ENCODE measurements around the gene SIMC1. TPM values are rescaled to one million over a fixed set of nuclear protein-coding genes. Genes with fewer than 3 reads are reported as not detected.
"Not testable (repeated sequence)": the region's sequence is repeated elsewhere in the genome, so short reads cannot be mapped to it uniquely, and the experiment has no call there.

Gene SIMC1
- polyA plus RNA-seq, 1 donor, result 14.9 TPM

GRCh38 chr5:176216393-176216916 lies 21.8 kb upstream of the SIMC1 start:
- DNase-seq, result not testable (repeated sequence)

DNA sequence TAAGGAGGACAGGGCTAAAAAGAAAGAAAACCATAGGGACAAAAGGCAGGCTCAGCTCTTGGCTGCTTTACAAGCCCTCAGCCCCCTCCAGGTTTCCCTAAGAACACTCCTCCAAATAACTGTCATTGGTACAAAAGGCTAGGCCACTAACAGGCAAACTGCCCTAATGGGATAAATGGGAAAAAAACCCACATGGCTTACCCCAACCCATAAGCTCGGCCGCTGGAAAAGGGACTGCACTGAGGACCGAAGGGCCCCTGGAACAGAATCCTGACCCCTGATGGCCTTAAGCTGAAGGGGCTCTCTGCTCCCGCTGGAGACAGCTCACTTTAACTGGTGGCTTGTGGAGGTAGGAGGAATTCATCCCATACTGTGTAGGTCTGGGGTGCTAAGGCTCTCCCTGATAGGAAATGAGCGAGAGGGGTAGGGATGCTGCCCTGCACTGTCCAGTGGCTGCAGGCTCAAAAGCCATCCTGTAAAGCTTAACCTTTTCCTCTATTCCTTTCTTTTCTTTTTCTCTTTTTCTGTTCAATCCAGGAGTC lies 21.0 kb upstream of the SIMC1 start:
- not testable (repeated sequence) for DNase-seq

DNA sequence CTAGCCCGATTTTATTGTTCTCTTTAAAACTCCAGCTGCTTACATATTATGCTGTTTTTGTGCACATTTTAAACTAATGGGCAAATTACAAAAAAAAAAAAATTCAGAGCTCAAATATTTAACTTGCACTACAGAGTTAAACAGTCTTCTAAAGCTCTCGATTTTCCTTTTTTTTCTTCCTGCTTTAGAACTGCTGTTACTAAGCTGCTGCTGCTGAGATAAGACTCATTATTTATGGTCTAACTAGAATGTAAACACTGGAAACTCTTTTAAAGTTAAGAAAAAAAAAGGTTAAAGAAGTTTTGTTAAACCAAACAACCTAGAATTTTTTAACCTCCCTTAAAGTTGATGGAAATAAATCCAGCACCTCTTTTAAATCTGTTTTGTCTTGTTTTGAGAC lies 20.5 kb upstream of the SIMC1 start:
- DNase-seq, result not testable (repeated sequence)

DNA sequence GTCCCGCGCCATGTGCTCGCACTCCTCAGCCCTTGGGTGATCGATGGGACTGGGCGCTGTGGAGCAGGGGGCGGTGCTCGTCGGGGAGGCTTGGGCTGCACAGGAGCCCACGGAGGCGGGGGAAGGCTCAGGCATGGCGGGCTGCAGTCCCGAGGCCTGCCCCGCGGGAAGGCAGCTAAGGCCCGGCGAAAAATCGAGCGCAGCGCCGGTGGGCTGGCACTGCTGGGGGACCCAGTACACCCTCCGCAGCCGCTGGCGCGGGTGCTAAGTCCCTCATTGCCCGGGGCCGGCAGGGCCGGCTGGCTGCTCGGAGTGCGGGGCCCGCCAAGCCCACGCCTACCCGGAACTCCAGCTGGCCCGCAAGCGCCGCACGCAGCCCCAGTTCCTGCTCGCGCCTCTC lies 16.2 kb upstream of the SIMC1 start:
- DNase-seq, result not testable (repeated sequence)

DNA sequence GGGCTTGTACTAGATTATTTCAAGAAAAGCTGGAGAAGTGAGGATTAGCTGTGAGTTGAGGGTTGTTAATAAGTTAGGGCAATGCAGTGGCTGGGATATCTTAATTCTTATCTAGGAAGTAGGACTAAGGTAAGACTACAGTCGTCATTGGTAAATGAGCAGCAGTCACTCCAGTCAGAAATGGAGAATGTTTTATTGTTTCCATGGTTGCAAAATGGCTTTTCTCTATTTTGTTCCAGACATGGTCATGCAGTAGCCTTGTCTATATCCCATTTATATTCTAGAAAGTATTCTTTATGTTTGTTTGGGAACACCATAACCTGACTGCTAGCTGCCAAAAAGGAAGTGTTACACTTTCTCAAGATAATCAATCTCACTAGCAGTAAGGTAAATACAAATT lies 9.9 kb upstream of the SIMC1 start:
- not testable (repeated sequence) for DNase-seq

DNA sequence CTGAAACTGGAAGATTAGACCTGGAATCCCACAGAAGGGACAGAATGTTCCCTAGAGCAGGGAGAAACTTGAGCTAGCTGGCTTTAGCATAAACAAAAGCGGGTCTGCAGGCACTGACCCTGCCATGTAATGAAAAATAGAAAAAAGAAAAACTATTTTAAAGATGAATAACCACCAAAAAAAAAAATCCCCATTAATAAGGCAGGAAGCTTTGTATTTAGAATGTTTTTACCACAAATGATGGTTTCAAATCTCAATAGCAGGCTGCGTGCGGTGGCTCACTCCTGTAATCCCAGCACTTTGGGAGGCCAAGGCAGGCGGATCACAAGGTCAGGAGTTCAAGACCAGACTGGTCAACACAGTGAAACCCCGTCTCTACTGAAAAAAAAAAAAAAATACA lies 5.0 kb upstream of the SIMC1 start:
- not testable (repeated sequence) for DNase-seq

DNA sequence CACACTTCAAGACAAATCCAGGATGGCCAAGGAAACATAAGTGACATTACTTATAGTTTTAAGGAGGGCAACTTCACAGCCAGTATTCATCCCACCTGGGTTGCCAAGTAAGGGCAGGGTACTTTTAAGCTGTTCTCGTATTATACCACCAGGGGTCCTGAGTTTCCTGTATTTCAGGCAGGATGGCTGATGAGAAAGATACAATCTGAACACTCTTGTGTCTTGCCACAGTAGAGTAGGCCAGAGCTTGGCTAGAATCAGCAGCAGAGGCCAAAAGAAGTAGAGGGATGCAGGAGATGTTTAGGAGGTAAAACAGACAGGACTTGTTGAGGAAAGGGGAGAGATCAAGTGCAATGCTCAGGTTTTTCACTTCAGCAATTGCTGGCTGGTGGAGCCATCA lies 3.1 kb upstream of the SIMC1 start:
- DNase-seq, result peak; percentile 8

DNA sequence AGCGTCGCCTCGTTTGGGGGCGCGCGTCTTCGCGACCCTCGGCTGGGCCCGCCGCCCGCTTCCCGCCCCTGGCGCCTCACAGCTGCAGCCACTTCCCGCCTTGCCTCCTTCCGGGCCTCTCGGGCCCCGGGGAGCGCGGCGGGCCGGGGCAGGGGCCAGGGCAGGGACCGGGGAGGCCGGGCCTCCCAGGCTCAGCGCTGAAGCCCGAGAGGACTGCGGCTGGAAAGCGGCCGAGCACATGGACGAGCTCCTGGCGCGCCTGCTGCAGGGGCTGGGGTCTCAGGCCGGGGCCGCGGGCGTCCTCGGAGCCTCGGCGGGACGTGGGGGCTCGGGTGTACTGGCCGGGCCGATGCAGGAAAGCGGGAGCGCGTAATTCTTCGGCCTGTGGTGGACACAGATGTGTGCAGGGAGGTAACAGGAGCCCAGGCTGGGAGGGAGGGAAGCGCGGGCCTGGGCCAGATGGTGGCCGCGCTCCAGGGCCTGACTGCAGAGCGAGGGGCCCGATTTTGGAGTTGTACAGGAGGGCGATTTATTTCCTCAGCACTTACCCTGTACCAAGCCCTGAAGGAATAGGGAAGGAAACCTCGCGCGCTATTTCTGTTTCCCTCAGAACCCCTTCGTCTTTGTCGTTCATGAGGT lies 540 bp downstream of the SIMC1 start:
- DNase-seq, result not testable (repeated sequence)

- DNase-seq, result not testable (repeated sequence)
Measured at GRCh38 chr5:176239304-176239703, 1.1 kb downstream of the SIMC1 start.

GRCh38 chr5:176244318-176244717 lies 6.1 kb downstream of the SIMC1 start:
- not testable (repeated sequence) for DNase-seq

- DNase-seq, result not testable (repeated sequence)
Measured at GRCh38 chr5:176245074-176245473, 6.8 kb downstream of the SIMC1 start.

- DNase-seq, result not testable (repeated sequence)
Measured at GRCh38 chr5:176245489-176245888, 7.3 kb downstream of the SIMC1 start.

DNA sequence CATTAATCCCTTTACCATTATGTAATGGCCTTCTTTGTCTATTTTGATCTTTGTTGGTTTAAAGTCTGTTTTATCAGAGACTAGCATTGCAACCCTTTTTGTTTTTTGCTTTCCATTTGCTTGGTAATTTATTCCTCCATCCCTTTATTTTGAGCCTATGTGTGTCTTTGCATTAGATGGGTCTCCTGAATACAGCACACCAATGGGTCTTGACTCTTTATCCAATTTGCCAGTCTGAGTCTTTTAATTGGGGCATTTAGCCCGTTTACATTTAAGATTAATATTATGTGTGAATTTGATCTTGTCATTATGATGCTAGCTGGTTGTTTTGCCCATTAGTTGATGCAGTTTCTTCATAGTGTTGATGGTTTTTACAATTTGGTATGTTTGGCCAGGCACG lies 12.5 kb downstream of the SIMC1 start:
- not testable (repeated sequence) for DNase-seq

GRCh38 chr5:176252171-176252570 lies 13.9 kb downstream of the SIMC1 start:
- not testable (repeated sequence) for DNase-seq

GRCh38 chr5:176253370-176254065 lies 15.3 kb downstream of the SIMC1 start:
- DNase-seq, result not testable (repeated sequence)

DNA sequence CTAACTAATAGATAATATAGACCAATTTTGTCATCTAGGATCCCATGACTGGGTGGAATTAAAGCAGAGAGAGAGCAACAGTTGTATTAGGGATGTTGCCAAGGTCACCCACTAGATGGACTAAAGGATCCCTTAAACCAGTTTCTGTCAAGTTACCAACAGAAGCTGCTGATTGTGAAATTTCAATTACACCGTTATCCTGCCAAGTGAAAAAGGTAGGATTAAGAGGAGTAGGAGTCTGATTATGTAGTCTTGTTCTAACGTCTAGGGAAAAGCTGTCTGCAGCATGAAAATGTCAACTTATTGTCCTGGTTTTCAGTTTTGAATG lies 15.8 kb downstream of the SIMC1 start:
- DNase-seq, result not testable (repeated sequence)

DNA sequence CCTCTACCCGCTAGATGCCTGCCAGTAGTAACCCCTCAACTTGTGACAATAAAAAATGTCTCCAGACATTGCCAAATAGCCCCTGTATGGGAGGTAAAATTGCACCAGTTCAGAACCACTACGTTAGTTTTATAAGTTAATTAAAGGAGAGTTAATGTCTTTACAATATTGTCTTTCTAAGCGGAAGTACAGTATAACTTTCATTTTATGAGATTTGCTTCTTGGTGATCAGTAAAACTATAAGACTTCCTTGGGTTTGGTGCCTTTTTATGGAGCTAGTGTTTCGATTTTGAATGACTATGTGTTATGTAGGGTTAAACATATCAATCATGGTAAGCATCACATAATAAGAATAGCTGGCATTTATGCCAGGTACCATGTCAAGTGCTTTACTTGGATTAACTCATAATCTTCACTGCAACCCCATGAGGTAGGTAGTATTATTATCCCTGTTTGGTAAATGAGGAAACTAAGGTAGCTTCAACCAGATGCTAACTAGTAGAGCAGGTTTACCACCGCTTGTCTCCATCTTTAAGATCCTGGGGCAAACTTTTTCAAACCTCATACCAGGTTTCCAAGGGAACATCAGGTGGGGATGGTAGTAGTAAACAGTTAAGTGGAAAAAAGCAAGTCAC lies 19.8 kb downstream of the SIMC1 start:
- DNase-seq, result not testable (repeated sequence)

- DNase-seq, result not testable (repeated sequence)
Measured at GRCh38 chr5:176260682-176261081, 22.5 kb downstream of the SIMC1 start.

- DNase-seq, result not testable (repeated sequence)
Measured at GRCh38 chr5:176266448-176266847, 28.2 kb downstream of the SIMC1 start.

DNA sequence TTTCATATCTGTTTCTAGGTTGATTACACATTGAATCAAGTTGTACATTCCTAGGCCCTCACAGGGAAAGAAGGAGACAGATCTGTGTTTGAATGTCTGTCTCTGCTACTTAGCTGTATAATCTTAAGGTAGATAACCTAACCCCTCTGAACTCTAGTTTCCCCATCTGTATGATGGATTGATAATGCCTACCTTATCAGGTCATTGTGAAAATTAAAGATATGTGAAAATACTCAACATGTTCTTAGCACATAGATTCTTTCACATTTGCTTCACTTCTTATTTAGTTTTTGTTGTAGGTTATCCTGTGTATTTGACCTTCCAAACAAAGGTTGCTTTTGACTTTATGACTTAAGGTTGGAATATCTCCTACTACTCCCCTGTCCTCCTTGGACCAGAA lies 50.8 kb downstream of the SIMC1 start:
- DNase-seq, result not testable (repeated sequence)

DNA sequence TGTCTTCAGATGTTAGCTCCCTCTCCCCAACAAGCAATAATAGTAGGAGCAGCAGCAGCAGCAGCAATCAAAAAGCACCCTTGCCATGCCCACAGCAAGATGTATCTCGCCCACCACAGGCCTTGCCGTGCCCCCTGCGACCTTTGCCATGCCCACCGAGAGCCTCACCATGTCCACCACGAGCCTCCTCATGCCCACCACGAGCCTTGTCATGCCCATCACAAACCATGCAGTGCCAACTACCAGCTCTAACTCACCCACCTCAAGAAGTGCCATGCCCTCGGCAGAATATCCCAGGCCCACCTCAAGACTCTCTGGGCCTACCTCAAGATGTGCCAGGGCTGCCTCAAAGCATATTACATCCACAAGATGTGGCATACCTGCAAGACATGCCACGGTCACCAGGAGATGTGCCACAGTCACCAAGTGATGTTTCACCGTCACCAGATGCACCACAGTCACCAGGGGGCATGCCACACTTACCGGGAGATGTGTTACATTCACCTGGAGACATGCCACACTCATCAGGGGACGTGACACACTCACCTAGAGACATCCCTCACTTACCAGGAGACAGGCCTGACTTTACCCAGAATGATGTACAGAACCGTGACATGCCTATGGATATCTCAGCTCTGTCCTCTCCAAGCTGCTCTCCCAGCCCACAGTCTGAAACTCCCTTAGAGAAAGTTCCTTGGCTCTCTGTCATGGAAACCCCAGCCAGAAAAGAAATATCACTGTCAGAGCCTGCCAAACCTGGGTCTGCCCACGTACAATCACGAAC lies 52.0 kb downstream of the SIMC1 start:
- not testable (repeated sequence) for DNase-seq

GRCh38 chr5:176305356-176305755 lies 67.1 kb downstream of the SIMC1 start:
- DNase-seq, result not testable (repeated sequence)

All from hindlimb muscle (tissue), 1 donor.